ENCODE measurements around the gene DMRT3.
"Not testable (repeated sequence)": the region's sequence is repeated elsewhere in the genome, so short reads cannot be mapped to it uniquely, and the experiment has no call there.

DMRT3 gene

DNA sequence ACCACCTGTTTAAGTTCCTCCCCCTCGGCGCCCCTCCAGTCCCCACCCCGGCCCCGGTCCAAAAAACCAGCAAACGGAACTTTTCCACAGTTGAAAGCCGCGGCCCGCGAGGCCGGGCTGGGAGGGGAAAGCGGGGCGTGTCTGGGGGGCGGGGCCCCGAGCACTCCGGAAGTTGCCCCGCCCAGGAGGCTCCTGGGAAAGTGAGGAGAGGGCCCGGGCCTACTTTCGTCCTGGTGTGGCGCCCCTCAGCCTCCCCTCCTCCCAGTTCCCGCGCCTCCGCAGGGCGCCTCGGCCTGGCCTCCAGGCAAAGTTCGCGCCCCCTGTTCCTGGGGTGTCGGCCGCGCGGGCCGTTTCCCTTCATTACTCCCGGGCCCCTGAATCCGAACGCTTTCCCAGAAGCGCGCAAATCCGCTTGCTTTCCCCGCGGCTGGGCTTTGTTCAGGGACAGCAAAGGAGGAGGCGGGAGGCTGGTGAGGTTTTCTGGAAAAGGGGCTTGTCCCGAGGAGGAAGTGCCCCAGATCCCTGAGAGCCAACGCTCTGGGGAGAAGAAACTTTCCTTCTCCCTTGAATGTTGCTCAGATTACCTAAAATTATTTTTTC is 4.5 kb upstream of the DMRT3 start:
- DNase-seq, result no peak

- DNase-seq, result no peak
Measured at GRCh38 chr9:972501-973294, 3.8 kb upstream of the DMRT3 start.

GRCh38 chr9:973295-973834 is 3.1 kb upstream of the DMRT3 start:
- no peak for DNase-seq

GRCh38 chr9:974031-974995 is 2.1 kb upstream of the DMRT3 start:
- no peak for DNase-seq

DNA sequence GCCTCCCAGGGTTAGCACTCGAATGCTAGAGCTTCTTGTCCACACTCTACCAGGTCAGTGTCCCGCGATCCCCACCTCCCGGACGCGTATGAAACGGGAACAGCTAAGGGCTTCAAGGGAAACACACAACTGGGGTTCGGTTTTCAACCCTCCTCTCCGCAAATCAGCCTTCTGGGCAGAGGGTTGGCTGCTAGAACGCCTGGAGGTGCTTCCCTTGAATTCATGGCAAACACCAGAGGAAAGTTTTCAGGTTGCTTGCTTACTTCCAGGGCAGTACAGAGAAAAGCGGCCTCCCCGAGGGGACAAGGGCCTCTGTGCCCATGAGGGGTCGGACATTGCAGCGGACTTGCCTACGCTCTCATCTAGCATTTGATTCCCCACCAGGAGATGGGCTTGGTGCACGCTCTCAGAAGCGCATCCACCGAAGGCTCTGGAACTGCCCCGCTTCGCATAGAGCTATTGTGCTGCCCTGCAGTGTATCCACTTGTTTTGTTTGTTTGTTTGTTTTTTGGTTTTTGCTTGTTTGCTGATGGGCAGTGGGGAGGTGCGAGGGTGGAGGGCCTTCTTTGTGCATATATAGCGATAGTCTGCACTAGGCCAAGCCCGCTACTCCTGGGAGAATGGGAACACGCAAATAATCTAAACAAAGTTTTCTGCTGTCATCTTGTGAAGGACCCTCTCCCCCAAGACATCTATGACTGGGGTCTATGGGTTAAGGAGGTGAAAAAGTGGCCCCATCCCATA is 1.3 kb upstream of the DMRT3 start:
- DNase-seq, result no peak

- no peak for DNase-seq
Measured at GRCh38 chr9:975740-976257, 656 bp upstream of the DMRT3 start.

DNA sequence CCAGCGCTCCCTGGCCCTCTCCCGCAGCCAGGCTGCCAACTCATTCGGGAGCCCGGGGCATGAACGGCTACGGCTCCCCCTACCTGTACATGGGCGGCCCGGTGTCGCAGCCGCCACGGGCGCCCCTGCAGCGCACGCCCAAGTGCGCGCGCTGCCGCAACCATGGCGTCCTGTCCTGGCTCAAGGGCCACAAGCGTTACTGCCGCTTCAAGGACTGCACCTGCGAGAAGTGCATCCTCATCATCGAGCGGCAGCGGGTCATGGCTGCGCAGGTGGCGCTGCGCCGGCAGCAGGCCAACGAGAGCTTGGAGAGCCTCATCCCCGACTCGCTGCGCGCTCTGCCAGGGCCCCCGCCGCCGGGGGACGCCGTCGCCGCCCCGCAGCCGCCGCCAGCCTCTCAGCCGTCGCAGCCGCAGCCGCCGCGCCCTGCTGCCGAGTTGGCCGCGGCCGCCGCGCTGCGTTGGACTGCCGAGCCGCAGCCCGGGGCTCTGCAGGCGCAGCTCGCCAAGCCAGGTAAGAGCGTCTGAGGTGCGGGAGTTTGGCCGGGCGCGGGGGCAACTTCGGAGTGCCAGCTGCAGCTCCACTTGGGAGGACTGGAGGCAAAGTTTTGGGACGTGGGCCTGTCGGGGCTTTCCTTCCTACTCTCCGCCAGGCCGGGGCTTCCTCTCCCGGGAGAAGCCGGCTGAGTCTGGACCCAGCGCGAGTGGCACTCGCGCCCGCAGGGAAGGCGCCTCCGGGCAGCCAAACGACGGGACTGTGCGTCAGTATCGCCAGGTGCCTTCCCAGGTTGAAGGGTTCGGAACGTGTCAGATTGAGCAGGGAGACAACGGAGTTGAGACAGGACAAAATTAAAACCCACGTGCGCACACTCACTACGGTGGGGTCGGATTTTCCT is 735 bp downstream of the DMRT3 start:
- DNase-seq, result no peak

DNA sequence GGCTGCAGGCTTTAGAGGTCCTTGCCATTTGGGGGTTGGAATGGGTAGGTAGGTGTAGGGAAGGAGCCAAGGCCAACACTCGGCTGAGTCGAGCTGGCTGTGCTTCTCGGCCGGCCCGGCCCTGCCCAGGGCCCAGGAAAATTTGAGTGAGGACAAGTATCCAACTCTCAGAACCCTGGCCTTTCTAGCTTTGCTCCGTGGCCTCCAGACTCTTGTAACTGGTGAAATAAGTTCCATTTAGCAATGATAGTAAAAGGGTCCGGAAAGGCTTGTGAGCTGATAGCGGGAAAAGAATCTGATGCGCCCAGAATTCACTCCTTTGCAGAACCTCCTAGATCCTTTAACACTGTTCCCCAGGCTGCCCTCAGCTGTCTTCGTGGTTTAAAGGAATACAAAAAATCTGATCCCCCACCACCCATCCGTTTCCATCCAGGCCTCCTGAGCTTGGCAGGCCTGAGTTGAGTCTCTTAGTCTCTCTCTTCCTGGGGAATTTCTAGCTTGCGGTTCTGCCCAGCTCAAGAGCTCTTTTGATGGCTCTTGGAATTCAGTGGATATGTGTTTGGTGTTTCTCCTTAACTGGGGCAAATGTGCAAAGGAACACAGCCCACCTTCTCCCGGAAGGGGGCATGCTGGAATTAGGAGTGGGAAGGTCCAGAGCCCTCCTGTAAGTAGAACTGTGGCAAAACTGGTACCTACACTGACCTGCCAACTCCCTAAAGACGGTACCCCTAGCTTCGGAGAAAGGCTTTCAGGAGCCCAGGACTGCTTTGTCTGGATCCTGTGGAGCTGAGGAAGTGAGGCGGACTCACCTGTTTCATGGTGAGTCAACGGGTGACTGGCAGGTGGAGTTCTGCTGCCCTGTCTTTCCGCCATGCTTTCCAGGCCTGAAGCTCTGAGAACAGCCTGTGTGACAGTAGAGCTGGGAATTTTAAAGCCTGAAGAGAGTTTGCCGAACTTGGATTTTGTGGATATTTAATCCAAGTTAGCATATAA is 1.7 kb downstream of the DMRT3 start:
- DNase-seq, result no peak

DNA sequence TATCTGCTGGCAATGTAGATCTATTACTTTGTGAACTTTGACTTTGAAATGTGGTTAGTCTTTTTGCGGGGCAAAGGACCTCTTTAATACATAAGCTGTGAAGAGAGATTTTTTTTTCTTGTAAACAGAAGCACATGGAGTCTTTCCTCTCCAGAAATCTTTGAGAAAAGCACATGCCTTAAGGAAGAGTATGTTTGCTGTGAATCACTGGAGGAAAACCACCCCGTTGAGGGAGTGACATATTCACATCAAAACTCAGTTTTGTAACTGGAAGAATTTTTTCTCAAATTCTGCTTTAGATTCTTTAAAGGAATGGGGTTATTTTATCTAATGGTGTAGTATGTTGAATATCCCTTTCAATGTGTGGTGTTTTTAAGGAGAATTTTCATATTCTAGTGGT is 3.5 kb downstream of the DMRT3 start:
- no peak for DNase-seq

- no peak for DNase-seq
Measured at GRCh38 chr9:980640-981039, 4.2 kb downstream of the DMRT3 start.

DNA sequence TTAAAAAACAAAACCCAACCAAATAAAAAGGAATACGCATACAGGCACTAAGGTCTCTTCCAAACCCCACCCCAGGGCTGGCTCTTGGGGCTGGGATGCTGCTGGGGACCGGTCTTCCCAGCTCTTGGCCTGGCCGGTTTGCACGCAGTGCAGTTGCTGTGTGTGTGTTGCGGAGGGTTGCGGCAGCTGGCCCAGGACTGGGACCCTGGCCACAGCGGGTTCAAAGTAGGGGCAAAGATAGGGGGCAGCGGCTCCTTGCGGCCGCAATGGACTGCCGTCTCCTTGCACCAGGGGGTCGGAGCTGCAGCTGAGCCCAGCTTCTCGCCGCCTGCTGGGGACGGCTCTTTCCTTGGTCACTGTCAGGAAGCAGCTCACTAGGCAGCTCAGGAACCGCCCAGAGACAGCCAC is 5.0 kb downstream of the DMRT3 start:
- DNase-seq, result no peak

- no peak for DNase-seq
Measured at GRCh38 chr9:982394-983230, 6.2 kb downstream of the DMRT3 start.

DNA sequence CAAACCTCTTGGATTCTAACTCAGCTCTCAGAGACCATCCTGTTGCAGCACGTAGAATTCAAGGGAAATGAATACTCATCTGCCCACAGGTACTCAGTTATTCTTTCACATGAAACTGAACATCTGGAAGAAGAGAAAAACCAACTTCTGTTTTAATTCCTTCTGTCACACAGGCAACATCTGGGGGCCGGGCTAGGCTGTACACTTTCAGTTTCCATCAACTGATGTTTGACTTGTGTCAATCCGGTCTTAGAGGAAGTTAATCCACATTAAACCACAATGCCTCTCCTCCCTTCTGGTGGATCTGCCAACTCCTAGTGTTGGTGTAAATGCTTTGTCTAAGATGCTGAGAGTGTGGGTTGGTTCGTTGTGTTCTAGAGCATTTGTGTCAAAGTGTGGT is 17.6 kb downstream of the DMRT3 start:
- DNase-seq, result no peak

GRCh38 chr9:995192-995591 is 18.7 kb downstream of the DMRT3 start:
- no peak for DNase-seq

DNA sequence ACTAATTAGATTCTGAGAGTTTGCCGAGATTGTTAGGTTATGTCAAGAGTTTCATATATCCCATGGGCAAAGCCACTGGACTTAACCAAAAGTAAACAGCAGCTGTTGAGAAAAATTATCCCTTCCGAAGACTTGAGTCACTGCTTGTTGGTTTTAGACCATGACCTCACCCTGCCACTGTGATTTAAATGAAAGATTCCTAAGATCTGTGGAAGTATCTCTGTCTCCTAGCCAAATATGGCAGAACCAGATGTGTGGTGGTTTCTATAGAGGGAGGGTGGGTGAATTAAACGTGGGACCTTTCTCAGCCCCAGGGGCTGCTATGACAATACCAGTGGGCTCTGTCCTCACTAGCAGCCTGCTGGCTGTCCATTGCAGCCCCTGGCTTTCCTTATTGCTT is 19.3 kb downstream of the DMRT3 start:
- DNase-seq, result no peak

GRCh38 chr9:998299-999110 is 22.1 kb downstream of the DMRT3 start:
- not testable (repeated sequence) for DNase-seq

- no peak for DNase-seq
Measured at GRCh38 chr9:1001838-1002237, 25.4 kb downstream of the DMRT3 start.

DNA sequence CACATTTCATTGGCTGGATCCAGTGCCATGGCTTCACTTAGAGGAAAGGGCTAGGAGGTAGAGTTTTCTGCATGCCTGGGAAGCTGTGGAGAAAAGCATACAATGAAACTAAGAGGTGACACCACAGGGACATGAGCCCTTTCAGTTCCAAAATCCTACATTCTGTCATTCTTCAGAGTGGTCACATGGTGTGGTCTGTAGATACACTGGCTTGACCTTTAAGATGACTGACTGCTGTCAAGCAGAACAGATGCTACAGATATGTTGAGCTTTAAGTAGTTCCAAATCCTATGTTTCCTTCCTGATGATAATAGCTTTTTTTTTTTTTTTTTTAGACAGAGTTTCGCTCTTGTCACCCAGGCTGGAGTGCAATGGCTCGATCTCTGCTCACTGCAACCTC is 26.2 kb downstream of the DMRT3 start:
- no peak for DNase-seq
